IMR-90 (cell line): ENCODE measurements around the gene PEA15. TPM values are rescaled to one million over a fixed set of nuclear protein-coding genes. Genes with fewer than 3 reads are reported as not detected.

Experiments used
- ATAC-seq: fragments of 200-7000 bp; cut with Tn5 transposase; 2 replicates; pipeline ENCODE4 v1.9.1; 2020; ENCODE audit warnings: low read depth, mild to moderate bottlenecking, moderate library complexity
- BruUV-seq: library from RNA; stranded (reverse); fragments of 400-500 nt; replicated peaks from 2 replicates; lab custom pipeline; 2021; lab: Mats Ljungman, UMichigan
- CTCF ChIA-PET: fragments of 300-600 bp; formaldehyde crosslinking; extraction: SDS; loops from one replicate; lab custom pipeline; 2021; ENCODE audit warnings: antibody characterized with exemption; lab: Yijun Ruan, JAX
- POLR2A ChIA-PET: fragments of 300-600 bp; sonication (Branson Sonifier 250); formaldehyde crosslinking; loops from one replicate; lab custom pipeline; 2022; ENCODE audit warnings: antibody characterized with exemption; ENCODE audit not compliant: unreplicated experiment; lab: Charles Lee
- DNase-seq: peaks from one replicate; pipeline ENCODE4 v3.0.0; 2013
- H2AFZ ChIP-seq: replicated peaks from 2 replicates; pipeline ENCODE3; 2013; ENCODE audit warnings: low read length, mild to moderate bottlenecking; ENCODE audit not compliant: poor library complexity
- H2AK5ac ChIP-seq: 2 replicates; pipeline ENCODE4 v1.6.1; 2013; ENCODE audit warnings: low read depth, low read length, inconsistent platforms
- H2AK9ac ChIP-seq: replicated peaks from 2 replicates; pipeline ENCODE3; 2013; ENCODE audit warnings: mild to moderate bottlenecking, low read depth, low read length, moderate library complexity; ENCODE audit not compliant: poor library complexity
- H2BK120ac ChIP-seq: 2 replicates; pipeline ENCODE4 v1.6.1; 2013; ENCODE audit warnings: low read depth, low read length, inconsistent platforms
- H2BK15ac ChIP-seq: 3 replicates; pipeline ENCODE4 v1.6.1; 2013; ENCODE audit warnings: low read depth, low read length, inconsistent platforms
- H2BK20ac ChIP-seq: 2 replicates; pipeline ENCODE4 v1.6.1; 2013; ENCODE audit warnings: low read depth, mild to moderate bottlenecking, inconsistent platforms, low read length, moderate library complexity
- H2BK5ac ChIP-seq: 2 replicates; pipeline ENCODE4 v1.6.1; 2013; ENCODE audit warnings: mild to moderate bottlenecking, low read depth, low read length, inconsistent platforms; ENCODE audit not compliant: poor library complexity, severe bottlenecking
- H3K14ac ChIP-seq: replicated peaks from 2 replicates; pipeline ENCODE4 v1.6.1; 2013; ENCODE audit warnings: low read depth, low read length, inconsistent platforms
- H3K18ac ChIP-seq: 2 replicates; pipeline ENCODE4 v1.6.1; 2013; ENCODE audit warnings: low read depth, low read length, control low read depth
- H3K23ac ChIP-seq: 2 replicates; pipeline ENCODE4 v1.6.1; 2013; ENCODE audit warnings: low read depth, low read length, inconsistent platforms
- H3K27ac ChIP-seq: 2 replicates; pipeline ENCODE4 v1.5.1; 2013; ENCODE audit warnings: mild to moderate bottlenecking, control low read depth, low read length; ENCODE audit not compliant: insufficient read depth
- H3K27me3 ChIP-seq: 2 replicates; pipeline ENCODE4 v1.6.1; 2013; ENCODE audit warnings: low read length; ENCODE audit not compliant: control insufficient read depth, insufficient read depth
- H3K36me3 ChIP-seq: 2 replicates; pipeline ENCODE4 v1.6.1; 2013; ENCODE audit warnings: low read length, mixed read lengths; ENCODE audit not compliant: control insufficient read depth, insufficient read depth
- H3K4ac ChIP-seq: 2 replicates; pipeline ENCODE4 v1.6.1; 2013; ENCODE audit warnings: low read depth, low read length, inconsistent platforms
- H3K4me1 ChIP-seq: 2 replicates; pipeline ENCODE4 v1.6.1; 2013; ENCODE audit warnings: low read length, mixed read lengths; ENCODE audit not compliant: control insufficient read depth, insufficient read depth
- H3K4me2 ChIP-seq: 2 replicates; pipeline ENCODE4 v1.6.1; 2013; ENCODE audit warnings: low read depth, mild to moderate bottlenecking, control low read depth, low read length, moderate library complexity
- H3K4me3 ChIP-seq: 2 replicates; pipeline ENCODE4 v1.5.1; 2013; ENCODE audit warnings: low read depth, mild to moderate bottlenecking, control low read depth, low read length, moderate library complexity; ENCODE audit not compliant: insufficient read depth
- H3K56ac ChIP-seq: 2 replicates; pipeline ENCODE4 v1.6.1; 2013; ENCODE audit warnings: low read length, inconsistent platforms; ENCODE audit not compliant: insufficient read depth; ENCODE audit errors: extremely low read depth
- H3K79me1 ChIP-seq, 2 experiments: 2 replicates each; pipeline ENCODE4 v1.6.1; 2013; ENCODE audit warnings: low read length in 2 of 2, inconsistent platforms in 1 of 2, low read depth in 1 of 2
- H3K9ac ChIP-seq: 2 replicates; pipeline ENCODE4 v1.6.1; 2013; ENCODE audit warnings: low read depth, low read length, control low read depth
- H3K9me1 ChIP-seq: 2 replicates; pipeline ENCODE4 v1.6.1; 2013; ENCODE audit warnings: low read length, inconsistent platforms; ENCODE audit not compliant: insufficient read depth
- H3K9me3 ChIP-seq: 2 replicates; pipeline ENCODE4 v1.6.1; 2013; ENCODE audit warnings: low read length; ENCODE audit not compliant: control insufficient read depth, insufficient read depth
- H4K20me1 ChIP-seq: 2 replicates; pipeline ENCODE4 v1.6.1; 2013; ENCODE audit warnings: low read length, inconsistent platforms; ENCODE audit not compliant: insufficient read depth
- H4K5ac ChIP-seq: 2 replicates; pipeline ENCODE4 v1.6.1; 2013; ENCODE audit warnings: mild to moderate bottlenecking, low read depth, low read length, control low read depth
- H4K8ac ChIP-seq, 2 experiments: 2 replicates each; pipeline ENCODE4 v1.6.1; 2013; ENCODE audit warnings: low read depth in 2 of 2, low read length in 2 of 2, control low read depth in 1 of 2, inconsistent platforms in 1 of 2
- H4K91ac ChIP-seq: 2 replicates; pipeline ENCODE4 v1.6.1; 2013; ENCODE audit warnings: low read depth, low read length, inconsistent platforms; ENCODE audit not compliant: insufficient read depth
- BHLHE40 ChIP-seq: fragments of 150-350 bp; IDR thresholded peaks from 2 replicates; pipeline ENCODE4 v1.6.1; 2016; ENCODE audit warnings: mild to moderate bottlenecking, low read depth, low read length
- CEBPB ChIP-seq: IDR thresholded peaks from 2 replicates; pipeline ENCODE4 v1.6.1; 2012; ENCODE audit warnings: low read depth, low read length, improper control_type of control experiment
- CHD1 ChIP-seq: IDR thresholded peaks from 2 replicates; pipeline ENCODE4 v1.6.1; 2012; ENCODE audit warnings: low read depth, low read length, improper control_type of control experiment
- ELK1 ChIP-seq: fragments of 150-350 bp; IDR thresholded peaks from 2 replicates; pipeline ENCODE4 v1.6.1; 2016; ENCODE audit warnings: low read depth, mild to moderate bottlenecking, low read length, moderate library complexity, borderline replicate concordance
- FOS ChIP-seq: fragments of 150-350 bp; IDR thresholded peaks from 2 replicates; pipeline ENCODE4 v1.6.1; 2016; ENCODE audit warnings: low read depth, low read length
- MAFK ChIP-seq: IDR thresholded peaks from 2 replicates; pipeline ENCODE4 v1.6.1; 2012; ENCODE audit warnings: low read depth, low read length, improper control_type of control experiment
- MAZ ChIP-seq: IDR thresholded peaks from 2 replicates; pipeline ENCODE4 v1.6.1; 2012; ENCODE audit warnings: low read depth, mild to moderate bottlenecking, low read length, improper control_type of control experiment, moderate library complexity, borderline replicate concordance
- MXI1 ChIP-seq: IDR thresholded peaks from 2 replicates; pipeline ENCODE4 v1.6.1; 2012; ENCODE audit warnings: low read depth, mild to moderate bottlenecking, low read length, moderate library complexity, borderline replicate concordance
- NFE2L2 ChIP-seq: fragments of 150-350 bp; IDR thresholded peaks from 2 replicates; pipeline ENCODE4 v1.6.1; 2016; ENCODE audit warnings: low read depth, mild to moderate bottlenecking, low read length
- POLR2A ChIP-seq: IDR thresholded peaks from 2 replicates; pipeline ENCODE4 v1.6.1; 2012; ENCODE audit warnings: mild to moderate bottlenecking, low read depth, low read length
- RAD21 ChIP-seq: IDR thresholded peaks from 2 replicates; pipeline ENCODE4 v1.6.1; 2012; ENCODE audit warnings: low read length, improper control_type of control experiment
- RCOR1 ChIP-seq: IDR thresholded peaks from 2 replicates; pipeline ENCODE4 v1.6.1; 2012; ENCODE audit warnings: mild to moderate bottlenecking, low read length, improper control_type of control experiment; ENCODE audit not compliant: insufficient replicate concordance
- RFX5 ChIP-seq: IDR thresholded peaks from 2 replicates; pipeline ENCODE4 v1.8.0; 2012; ENCODE audit warnings: low read depth, mild to moderate bottlenecking, low read length, moderate library complexity
- SMC3 ChIP-seq: fragments of 150-350 bp; IDR thresholded peaks from 2 replicates; pipeline ENCODE4 v1.6.1; 2016; ENCODE audit warnings: low read depth, mild to moderate bottlenecking, antibody characterized with exemption, low read length, moderate library complexity
- USF2 ChIP-seq: fragments of 150-350 bp; IDR thresholded peaks from 2 replicates; pipeline ENCODE4 v1.6.1; 2017; ENCODE audit warnings: mild to moderate bottlenecking, antibody characterized with exemption, low read length, low read depth
- WGBS, 2 experiments: methylation state at CpG; one replicate each; pipeline versions ENCODE4 v1.1.5 to v1.1.7; 2013; ENCODE audit warnings: missing lambda C conversion rate in 2 of 2; ENCODE audit not compliant: insufficient read length in 1 of 2; ENCODE audit errors: extremely low coverage in 2 of 2; 5-methylcytosine and 5-hydroxymethylcytosine counted together
- dilution Hi-C: fragments of 300-500 bp; cut with HindIII; formaldehyde crosslinking; loops from one replicate; pipeline ENCODE4 v1.14.3; 2018; ENCODE audit warnings: low sequenced_read_pairs; ENCODE audit not compliant: unreplicated experiment
- in situ Hi-C: fragments of 300-500 bp; cut with MboI; formaldehyde crosslinking; loops from 3 replicates; pipeline ENCODE4 v1.14.3; 2019; ENCODE audit warnings: low sequenced_read_pairs, inconsistent platforms, mixed read lengths
- intact Hi-C: fragments of 100-400 bp; cut with micrococcal nuclease; formaldehyde crosslinking; loops from 2 replicates; pipeline ENCODE4 v1.10.0; 2022
- polyA plus RNA-seq, 3 experiments: library from polyadenylated mRNA; depleted of rRNA; stranded (reverse); fragments of >200 nt; gene quantifications; 2 replicates each; pipeline ENCODE4 v1.2.3, GENCODE V29; 2012; ENCODE audit warnings: low replicate concordance in 1 of 3
- total RNA-seq: library from RNA; depleted of rRNA; stranded (reverse); fragments of >200 nt; gene quantifications from 2 replicates; pipeline ENCODE4 v1.2.3, GENCODE V29; 2012

The PEA15 gene
- total and polyA plus RNA-seq, 2 of the 4 experiments (the other 2 are of a cell fraction), result 296 to 754 TPM

- ChIA-PET POLR2A (interaction anchor here (0.6 kb wide), 1 partner anchor 106 kb away, joined by 3 read pairs; no protein-coding TSS in a partner anchor), CTCF (interaction anchor here (1.0 to 1.7 kb wide), 5 partner anchors 17 to 143 kb away, joined by 3 to 5 read pairs (median 4); no protein-coding TSS in a partner anchor)
- H3K14ac ChIP-seq, result no peak overlapping the region
- H3K79me1 ChIP-seq, result peaks cover 25 to 51% of the 10 kb centered on the region in 2 experiments
- no peak overlapping the region for H2AK5ac ChIP-seq
- dilution Hi-C loops (no loop called here), in situ Hi-C loops (no loop called here), intact Hi-C loops (loop anchor here (5.0 kb wide), 1 partner anchor 93 kb away; no protein-coding TSS in a partner anchor)
- H2BK15ac ChIP-seq, result no peak overlapping the region
- no peak overlapping the region for H2BK20ac ChIP-seq
- no peak overlapping the region for H4K91ac ChIP-seq
- H3K56ac ChIP-seq, result no peak overlapping the region
- peaks cover 18% of the 10 kb centered on the region for H3K36me3 ChIP-seq
- H3K9ac ChIP-seq, result no peak overlapping the region
- H4K8ac ChIP-seq, result no peak overlapping the region
- DNase-seq, result no peak
- H3K23ac ChIP-seq, result no peak overlapping the region
- H4K5ac ChIP-seq, result no peak overlapping the region
- H3K4me1 ChIP-seq, result peaks cover 2% of the 10 kb centered on the region; the same call in 1 of the 2 replicates
- TF ChIP-seq SMC3 (no peak), BHLHE40 (no peak), RFX5 (no peak), CEBPB (no peak), CHD1 (no peak), NFE2L2 (no peak), RAD21 (no peak), MAFK (no peak), MAZ (no peak), MXI1 (no peak), RCOR1 (no peak), POLR2A (no peak), FOS (no peak), ELK1 (no peak), USF2 (no peak)
- no peaks in the 10 kb centered on the region for H3K9me1 ChIP-seq
- H3K4ac ChIP-seq, result no peak overlapping the region
- WGBS, 2 experiments, result no CpG with 5 or more reads among the region's 1 CpG
- H3K4me3 ChIP-seq, result no peak overlapping the region
- no peak for ATAC-seq
- H3K27ac ChIP-seq, result no peak overlapping the region
- no peak overlapping the region for H2AFZ ChIP-seq
- no peak overlapping the region for H3K18ac ChIP-seq
- H2BK120ac ChIP-seq, result no peak overlapping the region
- no peaks in the 10 kb centered on the region for H3K27me3 ChIP-seq
- no TSS peak for BruUV-seq
- no peak overlapping the region for H3K4me2 ChIP-seq
- peaks cover 20% of the 10 kb centered on the region for H4K20me1 ChIP-seq
- no peak overlapping the region for H2AK9ac ChIP-seq
- H2BK5ac ChIP-seq, result no peak overlapping the region
- H3K9me3 ChIP-seq, result no peaks in the 10 kb centered on the region
Observed at GRCh38 chr1:160244209-160244608, 39.0 kb downstream of the PEA15 start.
